T-cell (primary cell): ENCODE results near the gene ELP2. TPM values are rescaled to one million over a fixed set of nuclear protein-coding genes. Genes with fewer than 3 reads are reported as not detected.
"Not testable (repeated sequence)": the region's sequence is repeated elsewhere in the genome, so short reads cannot be mapped to it uniquely, and the experiment has no call there.

Experiments used
- ATAC-seq, 4 experiments: fragments of 200-7000 bp in 3 of 4; fragments of 150-1000 bp in 1 of 4; cut with Tn5 transposase; replicated peaks in 1 of 4; 1 replicate in 3 of 4; 2 replicates in 1 of 4; pipeline ENCODE4 v1.10.0; 2021; ENCODE audit warnings: moderate library complexity in 3 of 4, mild to moderate bottlenecking in 2 of 4, moderate number of reproducible peaks in 1 of 4
- CTCF ChIA-PET, 2 donors: fragments of 300-600 bp; sonication (Branson Sonifier 250); formaldehyde crosslinking; loops; one replicate each; lab custom pipeline; 2022; ENCODE audit warnings: antibody characterized with exemption in 2 of 2; lab: Charles Lee
- POLR2A ChIA-PET, 2 donors: fragments of 300-600 bp; sonication (Branson Sonifier 250); formaldehyde crosslinking; loops; one replicate each; lab custom pipeline; 2022; ENCODE audit warnings: antibody characterized with exemption in 2 of 2; lab: Charles Lee
- DNase-seq, 35 experiments: peaks; one replicate each; pipeline versions ENCODE4 v3.0.0 to v3.0.0-alpha.2; 2013 to 2023
- H3K27ac ChIP-seq: one replicate; pipeline ENCODE4 v1.5.1; 2013; ENCODE audit warnings: low read length
- H3K27me3 ChIP-seq, 2 experiments: replicated peaks in 1 of 2; 1 replicate in 1 of 2; 2 replicates in 1 of 2; pipeline versions ENCODE4 v1.6.1 to v1.7.0; 2013; ENCODE audit warnings: low read length in 1 of 2, mixed read lengths in 1 of 2; ENCODE audit not compliant: control insufficient read depth in 2 of 2, insufficient read depth in 2 of 2; ENCODE audit errors: extremely low read depth in 1 of 2
- H3K36me3 ChIP-seq, 2 donors: 1 replicate in 1 of 2; 2 replicates in 1 of 2; pipeline versions ENCODE4 v1.6.1 to v1.7.0; 2013; ENCODE audit warnings: low read length in 1 of 2; ENCODE audit not compliant: control insufficient read depth in 2 of 2, insufficient read depth in 1 of 2; ENCODE audit errors: extremely low read depth in 1 of 2
- H3K4me1 ChIP-seq, 2 experiments: 1 replicate in 1 of 2; 2 replicates in 1 of 2; pipeline versions ENCODE4 v1.6.1 to v1.7.0; 2013; ENCODE audit warnings: low read length in 2 of 2, mixed read lengths in 1 of 2; ENCODE audit not compliant: insufficient read depth in 2 of 2, control insufficient read depth in 1 of 2; ENCODE audit errors: extremely low read depth in 1 of 2
- H3K4me3 ChIP-seq, 2 donors: 1 replicate in 1 of 2; 2 replicates in 1 of 2; pipeline versions ENCODE4 v1.5.1 to v1.7.0; 2013; ENCODE audit warnings: mild to moderate bottlenecking in 2 of 2, low read length in 1 of 2, moderate library complexity in 1 of 2; ENCODE audit not compliant: control insufficient read depth in 1 of 2; ENCODE audit errors: extremely low read depth in 1 of 2
- H3K9me3 ChIP-seq: 2 replicates; pipeline ENCODE4 v1.7.0; 2013
- H3K27ac Mint-ChIP-seq, 2 donors: one replicate each; pipeline ENCODE4 v1.8.0; 2020 to 2021; ENCODE audit warnings: mild to moderate bottlenecking in 2 of 2, mixed read lengths in 2 of 2
- H3K27me3 Mint-ChIP-seq, 2 donors: one replicate each; pipeline ENCODE4 v1.8.0; 2021 to 2022; ENCODE audit warnings: mixed read lengths in 2 of 2
- H3K36me3 Mint-ChIP-seq: one replicate; pipeline ENCODE4 v1.8.0; 2021; ENCODE audit warnings: mixed read lengths
- H3K4me1 Mint-ChIP-seq, 3 donors: one replicate each; pipeline ENCODE4 v1.8.0; 2020 to 2022; ENCODE audit warnings: mixed read lengths in 3 of 3, mild to moderate bottlenecking in 1 of 3
- H3K4me3 Mint-ChIP-seq, 3 donors: one replicate each; pipeline ENCODE4 v1.8.0; 2020 to 2022; ENCODE audit warnings: mild to moderate bottlenecking in 3 of 3, mixed read lengths in 3 of 3, moderate library complexity in 3 of 3
- H3K9me3 Mint-ChIP-seq, 3 donors: one replicate each; pipeline ENCODE4 v1.8.0; 2020 to 2022; ENCODE audit warnings: mixed read lengths in 3 of 3
- WGBS: methylation state at CpG from one replicate; pipeline ENCODE4 v1.1.5; 2013; ENCODE audit warnings: missing lambda C conversion rate; ENCODE audit not compliant: insufficient coverage; 5-methylcytosine and 5-hydroxymethylcytosine counted together
- total RNA-seq, 35 experiments: library from RNA in 6 of 35; stranded (reverse) in 6 of 35; fragments of 120-200 nt in 1 of 35; gene quantifications; one replicate each; pipeline versions ENCODE4 v1.2.1 to v1.2.4 and lab custom pipeline; 2013 to 2026

Gene ELP2
- total RNA-seq, 5 donors from 2014 or later (not counting 1 experiment from before 2014, with no cell fraction given) = 109 to 156 (median 150) TPM

DNA sequence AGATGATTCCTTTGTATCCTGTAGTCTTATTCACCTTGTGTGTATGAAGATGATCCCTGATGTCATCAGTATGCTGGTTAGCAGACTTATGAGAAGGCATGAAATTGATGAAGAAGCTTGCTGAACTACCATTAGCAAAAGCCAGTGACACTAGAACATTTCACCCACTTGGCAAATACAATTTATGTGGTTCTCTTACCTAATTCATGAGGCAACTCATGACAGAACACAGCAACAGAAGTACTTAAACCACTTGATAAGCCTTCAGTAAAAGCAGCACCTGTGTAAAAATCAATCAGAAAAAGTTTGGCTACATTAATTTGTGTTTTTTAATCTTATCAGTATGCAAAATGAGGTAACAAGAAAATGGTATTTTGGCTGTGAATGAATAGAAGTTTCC, 17.4 kb upstream of the ELP2 start:
- peaks cover 0 to 48% of the 10 kb centered on the region in 2 donors for H3K36me3 ChIP-seq
- no peak overlapping the region for H3K27ac Mint-ChIP-seq
- CTCF ChIA-PET = no interaction called here

DNA sequence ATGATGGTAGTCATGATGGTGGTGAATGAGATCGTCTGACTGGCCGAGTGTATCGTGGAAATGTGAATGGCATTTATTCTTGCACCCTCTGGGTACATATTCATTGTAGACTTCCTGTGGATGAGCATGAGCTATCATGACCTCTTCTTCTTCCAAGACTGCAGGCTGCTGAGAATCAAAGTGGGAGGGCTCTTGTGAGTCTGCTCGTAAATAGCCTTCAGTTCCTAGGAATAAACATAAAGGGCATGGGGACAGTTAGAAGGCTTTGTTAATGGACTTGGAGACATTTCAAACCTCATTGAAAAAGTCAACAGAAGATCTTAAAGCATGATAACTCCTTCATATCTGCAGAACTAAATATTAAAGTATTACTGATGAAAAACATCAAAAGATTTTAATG, 15.4 kb upstream of the ELP2 start:
- ATAC-seq (no peak), DNase-seq (no peak)
- Histone ChIP-seq H3K4me3 (no peak overlapping the region), H3K27me3 (no peaks in the 10 kb centered on the region), H3K4me1 (no peaks in the 10 kb centered on the region), H3K27ac (no peak overlapping the region), H3K36me3 (peaks cover 0 to 48% of the 10 kb centered on the region in 2 donors), H3K9me3 (no peaks in the 10 kb centered on the region)
- Mint-ChIP-seq H3K27me3 (no peaks in the 10 kb centered on the region), H3K4me3 (no peak overlapping the region), H3K36me3 (peaks cover 62% of the 10 kb centered on the region), H3K27ac (no peak overlapping the region), H3K4me1 (no peaks in the 10 kb centered on the region), H3K9me3 (no peaks in the 10 kb centered on the region)
- CTCF ChIA-PET = interaction anchor here (0.5 to 0.6 kb wide), 2 partner anchors 50 to 81 kb away, joined by 3 to 8 read pairs; no protein-coding TSS in a partner anchor
- 84% methylated on average over 3 of the region's 4 CpGs for WGBS
- POLR2A ChIA-PET = interaction anchor here in 1 of 2 donors (0.7 kb wide), 1 partner anchor 1306 kb away, joined by 3 read pairs; no protein-coding TSS in a partner anchor

More for the DNA sequence above, 17.4 kb upstream of the ELP2 start:
- Histone ChIP-seq H3K4me1 (no peaks in the 10 kb centered on the region), H3K27me3 (no peaks in the 10 kb centered on the region), H3K27ac (no peak overlapping the region), H3K4me3 (no peak overlapping the region), H3K9me3 (no peaks in the 10 kb centered on the region)
- no peaks in the 10 kb centered on the region for H3K9me3 Mint-ChIP-seq
- no peak for ATAC-seq
- no peak for DNase-seq
- POLR2A ChIA-PET = no interaction called here
- H3K36me3 Mint-ChIP-seq = peaks cover 60% of the 10 kb centered on the region
- no peaks in the 10 kb centered on the region for H3K4me1 Mint-ChIP-seq
- no peak overlapping the region for H3K4me3 Mint-ChIP-seq
- H3K27me3 Mint-ChIP-seq = no peaks in the 10 kb centered on the region

DNA sequence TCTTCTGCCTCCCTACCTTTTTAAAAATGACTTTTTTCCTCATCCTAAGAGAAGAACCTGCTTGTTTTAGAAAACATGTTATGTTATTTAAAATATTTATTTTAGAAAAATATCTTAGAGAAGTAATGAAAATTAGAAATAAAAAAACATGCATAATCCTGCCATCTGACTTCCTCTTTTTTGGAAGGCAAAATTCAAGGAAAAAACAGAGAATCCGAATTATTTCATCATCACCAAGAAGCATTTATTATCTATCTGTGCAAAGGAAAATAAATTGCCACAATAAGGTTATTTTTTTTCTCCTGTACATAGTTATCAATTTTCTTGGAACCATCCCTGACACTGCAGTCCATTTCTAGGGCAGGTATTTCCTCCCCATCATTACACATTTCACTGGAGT, 15.0 kb upstream of the ELP2 start:
- Histone ChIP-seq H3K4me3 (no peak overlapping the region), H3K4me1 (no peaks in the 10 kb centered on the region), H3K27me3 (no peaks in the 10 kb centered on the region), H3K9me3 (no peaks in the 10 kb centered on the region), H3K36me3 (peaks cover 0 to 48% of the 10 kb centered on the region in 2 donors), H3K27ac (no peak overlapping the region)
- ATAC-seq = no peak
- no CpG with 5 or more reads among the region's 1 CpG for WGBS
- no peak for DNase-seq
- ChIA-PET POLR2A (no interaction called here), CTCF (no interaction called here)
- H3K27ac Mint-ChIP-seq = no peak overlapping the region
- no peak overlapping the region for H3K4me3 Mint-ChIP-seq
- no peaks in the 10 kb centered on the region for H3K4me1 Mint-ChIP-seq
- peaks cover 58% of the 10 kb centered on the region for H3K36me3 Mint-ChIP-seq
- no peaks in the 10 kb centered on the region for H3K9me3 Mint-ChIP-seq
- no peaks in the 10 kb centered on the region for H3K27me3 Mint-ChIP-seq

DNA sequence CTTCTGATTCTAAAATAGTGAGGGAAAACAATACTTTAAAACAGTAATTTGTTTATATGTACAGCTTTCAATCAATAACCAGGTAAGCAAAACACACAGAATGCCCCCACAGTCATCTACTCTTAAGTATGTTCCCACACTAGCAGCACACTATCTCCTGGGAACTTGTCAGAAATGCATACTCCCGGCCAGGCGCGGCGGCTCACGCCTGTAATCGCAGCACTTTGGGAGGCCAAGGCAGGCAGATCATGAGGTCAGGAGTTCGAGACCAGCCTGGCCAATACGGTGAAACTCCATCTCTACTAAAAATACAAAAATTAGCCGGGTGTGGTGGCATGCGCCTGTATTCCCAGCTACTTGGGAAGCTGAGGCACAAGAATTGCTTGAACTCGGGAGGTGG, 12.9 kb upstream of the ELP2 start:
- DNase-seq, H3K4me3 ChIP-seq, H3K9me3 Mint-ChIP-seq, CTCF ChIA-PET, ATAC-seq, H3K27me3 Mint-ChIP-seq, POLR2A ChIA-PET, H3K4me1 Mint-ChIP-seq, H3K27ac Mint-ChIP-seq, H3K27me3 ChIP-seq, H3K9me3 ChIP-seq, H3K27ac ChIP-seq, H3K4me3 Mint-ChIP-seq, H3K4me1 ChIP-seq: not testable (repeated sequence)
- 88% methylated on average over 7 of the region's 11 CpGs for WGBS
- H3K36me3 ChIP-seq = peaks cover 0 to 45% of the 10 kb centered on the region in 2 donors
- peaks cover 57% of the 10 kb centered on the region for H3K36me3 Mint-ChIP-seq

DNA sequence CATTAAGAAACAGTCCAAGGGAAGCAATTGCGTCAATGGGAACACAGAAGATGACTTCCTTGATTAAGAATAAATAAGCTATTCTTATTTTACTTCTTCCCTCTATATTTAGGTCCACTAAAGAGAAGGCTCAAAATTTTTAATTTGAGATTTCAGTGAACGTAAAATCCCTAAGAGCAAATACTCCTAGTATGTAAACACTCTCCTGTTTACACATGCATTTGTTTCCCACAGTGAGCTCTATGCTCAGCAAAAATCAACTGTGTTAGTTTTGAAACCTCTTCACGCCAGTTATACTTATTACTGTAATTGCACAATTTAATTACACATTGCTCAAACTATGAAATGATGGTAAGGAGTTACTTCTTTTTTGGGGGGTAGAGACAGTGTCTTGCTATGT, 9.4 kb upstream of the ELP2 start:
- POLR2A ChIA-PET = interaction anchor here in 1 of 2 donors (1.2 kb wide), 1 partner anchor 10 kb away, joined by 3 read pairs; the partner anchor contains the start of gene ELP2

DNA sequence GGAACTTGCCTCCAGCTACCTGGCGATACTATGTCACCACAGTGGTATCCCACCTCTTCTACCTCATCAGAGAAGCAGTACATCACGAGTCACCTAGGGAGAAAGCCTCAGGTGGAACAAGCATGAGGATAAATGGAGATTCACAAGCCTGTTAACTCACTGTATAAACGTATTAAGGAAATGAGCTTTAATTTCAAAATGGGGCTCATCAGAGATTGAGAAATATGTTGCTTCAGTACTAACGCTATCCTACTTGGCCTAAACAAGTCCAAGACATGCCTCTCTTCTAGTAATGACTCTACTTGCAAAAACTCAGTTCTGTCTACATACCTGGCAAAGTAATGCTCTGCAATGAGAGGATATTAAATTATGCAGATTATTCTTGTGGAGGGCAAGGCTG, 4.9 kb upstream of the ELP2 start:
- Mint-ChIP-seq H3K4me3 (no peak overlapping the region), H3K9me3 (no peaks in the 10 kb centered on the region), H3K27me3 (no peaks in the 10 kb centered on the region), H3K4me1 (peaks cover 37 to 40% (median 39%) of the 10 kb centered on the region in 3 donors), H3K36me3 (peaks cover 27% of the 10 kb centered on the region), H3K27ac (no peak overlapping the region)
- Histone ChIP-seq H3K27ac (no peak overlapping the region), H3K9me3 (no peaks in the 10 kb centered on the region), H3K4me3 (no peak overlapping the region), H3K36me3 (peaks cover 5 to 28% of the 10 kb centered on the region in 2 donors), H3K4me1 (peaks cover 4 to 18% of the 10 kb centered on the region in 2 experiments), H3K27me3 (no peaks in the 10 kb centered on the region)
- DNase-seq (no peak), ATAC-seq (no peak)
- ChIA-PET CTCF (interaction anchor here in 1 of 2 donors (1.2 kb wide), 1 partner anchor 9 kb away, joined by 3 read pairs; no protein-coding TSS in a partner anchor), POLR2A (interaction anchor here in 1 of 2 donors (0.7 kb wide), 1 partner anchor 21 kb away, joined by 4 read pairs; no protein-coding TSS in a partner anchor)
- 100% methylated on average over 1 of the region's 4 CpGs for WGBS

More for the DNA sequence above, 9.4 kb upstream of the ELP2 start:
- CTCF ChIA-PET = interaction anchor here (0.6 to 1.4 kb wide), 4 partner anchors 25 to 919 kb away, joined by 3 to 5 read pairs (median 4); no protein-coding TSS in a partner anchor
- no peaks in the 10 kb centered on the region for H3K9me3 Mint-ChIP-seq
- H3K27me3 ChIP-seq = no peaks in the 10 kb centered on the region
- ATAC-seq = no peak
- no peak overlapping the region for H3K4me3 ChIP-seq
- H3K4me3 Mint-ChIP-seq = no peak overlapping the region
- no peaks in the 10 kb centered on the region for H3K9me3 ChIP-seq
- no peak overlapping the region for H3K27ac ChIP-seq
- H3K27ac Mint-ChIP-seq = no peak overlapping the region
- H3K36me3 Mint-ChIP-seq = peaks cover 51% of the 10 kb centered on the region
- peaks cover 7 to 12% (median 8%) of the 10 kb centered on the region in 3 donors for H3K4me1 Mint-ChIP-seq
- no peak for DNase-seq
- H3K36me3 ChIP-seq = peaks cover 5 to 42% of the 10 kb centered on the region in 2 donors
- H3K4me1 ChIP-seq = no peaks in the 10 kb centered on the region
- WGBS = no CpG with 5 or more reads among the region's 3 CpGs
- no peaks in the 10 kb centered on the region for H3K27me3 Mint-ChIP-seq
